CD4-positive, alpha-beta T cell treated with Interleukin-21 for 1 hour (primary cell): ENCODE measurements around the gene CCDC177.

Source experiments
- DNase-seq: peaks from one replicate; pipeline ENCODE4 v3.0.0-alpha.2; 2020

CCDC177 gene

DNA sequence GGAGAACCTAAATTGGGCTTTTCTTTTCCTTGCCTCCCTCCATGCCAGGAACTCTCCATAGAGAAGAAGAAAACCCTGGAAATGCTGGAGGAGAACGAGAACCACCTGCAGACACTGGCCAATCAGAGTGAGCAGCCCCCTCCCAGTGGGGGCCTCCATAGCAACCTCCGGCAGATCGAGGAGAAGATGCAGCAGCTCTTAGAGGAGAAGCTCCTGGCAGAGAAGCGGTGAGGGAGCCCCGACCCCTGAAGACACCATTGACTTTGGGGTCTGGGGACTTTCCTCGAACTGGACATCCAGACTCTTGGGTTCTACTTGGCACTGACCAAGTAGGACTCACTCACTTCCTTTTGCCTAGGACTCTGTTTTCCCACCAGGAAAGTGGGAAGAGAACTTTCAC, 48.8 kb downstream of the CCDC177 start:
- DNase-seq: no peak

DNA sequence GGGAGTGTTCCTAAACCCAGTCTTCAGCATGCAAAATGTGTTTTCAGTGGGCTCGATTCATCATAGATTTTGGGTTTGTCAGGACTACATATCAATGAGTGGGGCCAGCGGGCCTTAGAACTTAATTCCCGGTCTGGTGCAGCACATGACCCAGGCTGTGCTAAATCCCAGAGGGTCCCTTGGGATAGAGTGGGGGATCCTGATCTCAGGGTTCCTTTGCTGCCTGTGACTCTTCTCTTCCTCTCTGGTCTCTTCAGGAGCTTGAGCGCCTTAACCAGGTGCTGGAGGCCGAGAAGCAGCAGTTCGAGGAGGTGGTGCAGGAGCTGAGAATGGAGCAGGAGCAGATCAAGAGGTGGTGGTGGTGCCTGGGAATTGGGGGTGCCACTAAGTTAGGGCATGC, 52.6 kb downstream of the CCDC177 start:
- no peak for DNase-seq
